SK-N-SH (cell line): Measurements from ENCODE around the gene ATP8A2. TPM values are rescaled to one million over a fixed set of nuclear protein-coding genes. Genes with fewer than 3 reads are reported as not detected.

Experiments used
- CTCF ChIA-PET: fragments of 300-600, 350-600 bp; formaldehyde crosslinking; extraction: SDS; loops from one replicate; lab custom pipeline; 2021; lab: Yijun Ruan, JAX
- POLR2A ChIA-PET: fragments of 350-600 bp; sonication (Branson Sonifier 250); formaldehyde crosslinking; extraction: SDS; loops from one replicate; lab custom pipeline; 2020; ENCODE audit warnings: antibody characterized with exemption, inconsistent platforms; lab: Yijun Ruan, JAX
- DNase-seq: peaks from one replicate; pipeline ENCODE4 v3.0.0; 2012
- H2AFZ ChIP-seq: fragments of 200-600 bp; sonication (generic); 2 replicates; pipeline ENCODE4 v1.8.1; 2016; ENCODE audit warnings: antibody characterized with exemption, mild to moderate bottlenecking, low read depth
- H3F3A ChIP-seq: fragments of 200-600 bp; sonication (generic); replicated peaks from 2 replicates; pipeline ENCODE3; 2016; ENCODE audit warnings: antibody characterized with exemption, mild to moderate bottlenecking; ENCODE audit not compliant: insufficient read depth
- H3K27ac ChIP-seq, 2 experiments: fragments of 200-500 bp in 1 of 2; fragments of 200-600 bp in 1 of 2; sonication (Bioruptor generic) in 1 of 2; sonication (generic), shearing (Covaris generic) in 1 of 2; 2 replicates each; pipeline versions ENCODE4 v1.5.1 to v1.6.1; 2014 to 2016; ENCODE audit warnings: low read depth in 2 of 2, inconsistent platforms in 1 of 2, low read length in 1 of 2, mild to moderate bottlenecking in 1 of 2, mixed read lengths in 1 of 2
- H3K27me3 ChIP-seq: fragments of 200-600 bp; sonication (generic), shearing (Covaris generic); 2 replicates; pipeline ENCODE4 v1.6.1; 2016; ENCODE audit warnings: mixed run types; ENCODE audit not compliant: insufficient read depth
- H3K36me3 ChIP-seq, 2 experiments: fragments of 200-500 bp in 1 of 2; fragments of 200-600 bp in 1 of 2; sonication (Bioruptor generic) in 1 of 2; sonication (generic) in 1 of 2; replicated peaks in 1 of 2; 2 replicates each; pipeline versions ENCODE3 to v1.5.1; 2014 to 2016; ENCODE audit warnings: low read length in 1 of 2, mild to moderate bottlenecking in 1 of 2; ENCODE audit not compliant: insufficient read depth in 2 of 2, control insufficient read depth in 1 of 2
- H3K4me1 ChIP-seq, 2 experiments: fragments of 200-500 bp in 1 of 2; fragments of 200-600 bp in 1 of 2; sonication (Bioruptor generic) in 1 of 2; sonication (generic), shearing (Covaris generic) in 1 of 2; 2 replicates each; pipeline versions ENCODE4 v1.5.1 to v1.6.1; 2014 to 2016; ENCODE audit warnings: low read depth in 1 of 2, low read length in 1 of 2, mixed run types in 1 of 2; ENCODE audit not compliant: insufficient read depth in 2 of 2, control insufficient read depth in 1 of 2
- H3K4me2 ChIP-seq: fragments of 200-600 bp; sonication (generic), shearing (Covaris generic); 2 replicates; pipeline ENCODE4 v1.6.1; 2017; ENCODE audit warnings: mixed run types
- H3K4me3 ChIP-seq, 2 experiments: fragments of 200-500 bp in 1 of 2; fragments of 200-600 bp in 1 of 2; sonication (Bioruptor generic) in 1 of 2; sonication (generic), shearing (Covaris generic) in 1 of 2; 2 replicates each; pipeline versions ENCODE4 v1.5.1 to v1.8.1; 2014 to 2016; ENCODE audit warnings: low read depth in 2 of 2, inconsistent platforms in 1 of 2, low read length in 1 of 2, mild to moderate bottlenecking in 1 of 2, mixed read lengths in 1 of 2, moderate library complexity in 1 of 2
- H3K79me2 ChIP-seq: fragments of 200-600 bp; sonication (generic); 2 replicates; pipeline ENCODE4 v1.8.1; 2017; ENCODE audit warnings: mild to moderate bottlenecking; ENCODE audit not compliant: insufficient read depth
- H3K9ac ChIP-seq: fragments of 200-600 bp; sonication (generic); 2 replicates; pipeline ENCODE4 v1.6.1; 2017; ENCODE audit warnings: mixed run types
- H3K9me2 ChIP-seq: fragments of 200-600 bp; sonication (generic); 2 replicates; pipeline ENCODE4 v1.6.1; 2017; ENCODE audit warnings: mixed run types
- H3K9me3 ChIP-seq: fragments of 200-600 bp; sonication (generic); 2 replicates; pipeline ENCODE4 v1.6.1; 2017; ENCODE audit warnings: mixed run types, mild to moderate bottlenecking, moderate library complexity
- H4K20me1 ChIP-seq: fragments of 200-600 bp; sonication (generic); 2 replicates; pipeline ENCODE4 v1.6.1; 2017; ENCODE audit warnings: mild to moderate bottlenecking, mixed run types; ENCODE audit not compliant: insufficient read depth
- ELF1 ChIP-seq: IDR thresholded peaks from 2 replicates; pipeline ENCODE4 v1.4.0; 2012
- EP300 ChIP-seq, 2 experiments: IDR thresholded peaks; 2 replicates each; pipeline versions ENCODE4 v1.4.0 to v1.6.1; 2012; ENCODE audit warnings: borderline replicate concordance in 1 of 2, low read depth in 1 of 2, low read length in 1 of 2
- EZH2phosphoT487 ChIP-seq: fragments of 200-600 bp; sonication (generic); IDR thresholded peaks from 2 replicates; pipeline ENCODE4 v1.6.1; 2017; ENCODE audit warnings: low read depth, mixed run types, mild to moderate bottlenecking, antibody characterized with exemption, moderate library complexity, borderline replicate concordance
- FOXJ3 ChIP-seq: sonication (generic); formaldehyde crosslinking; IDR thresholded peaks from 2 replicates; pipeline ENCODE4 v1.5.1; 2020; ENCODE audit warnings: mild to moderate bottlenecking, missing genetic modification reagents
- FOXM1 ChIP-seq: IDR thresholded peaks from 2 replicates; pipeline ENCODE4 v1.4.0; 2012; ENCODE audit warnings: low read depth, mild to moderate bottlenecking
- GATA2 ChIP-seq: sonication (generic); formaldehyde crosslinking; IDR thresholded peaks from 2 replicates; pipeline ENCODE4 v1.5.0; 2020; ENCODE audit warnings: mild to moderate bottlenecking, missing genetic modification reagents
- MEF2A ChIP-seq: IDR thresholded peaks from 2 replicates; pipeline ENCODE4 v1.4.0; 2012; ENCODE audit warnings: low read depth, borderline replicate concordance
- MXI1 ChIP-seq: IDR thresholded peaks from 2 replicates; pipeline ENCODE4 v1.6.1; 2012; ENCODE audit warnings: mild to moderate bottlenecking, low read depth, low read length, improper control_type of control experiment
- NFIC ChIP-seq: IDR thresholded peaks from 2 replicates; pipeline ENCODE4 v1.4.0; 2012; ENCODE audit warnings: borderline replicate concordance
- POLR2AphosphoS5 ChIP-seq: IDR thresholded peaks from 2 replicates; pipeline ENCODE4 v1.6.1; 2012; ENCODE audit warnings: low read depth, low read length
- RAD21 ChIP-seq: IDR thresholded peaks from 2 replicates; pipeline ENCODE4 v1.6.1; 2012; ENCODE audit warnings: mild to moderate bottlenecking, low read length
- RCOR1 ChIP-seq: fragments of 150-350 bp; IDR thresholded peaks from 2 replicates; pipeline ENCODE4 v1.6.1; 2017; ENCODE audit warnings: antibody characterized with exemption, low read length
- SMC3 ChIP-seq: IDR thresholded peaks from 2 replicates; pipeline ENCODE4 v1.6.1; 2012; ENCODE audit warnings: low read depth, low read length, improper control_type of control experiment
- TAF1 ChIP-seq: IDR thresholded peaks from 2 replicates; pipeline ENCODE4 v1.6.1; 2012; ENCODE audit warnings: low read depth, mild to moderate bottlenecking, low read length, moderate library complexity, borderline replicate concordance
- TCF12 ChIP-seq: IDR thresholded peaks from 2 replicates; pipeline ENCODE4 v1.4.0; 2012
- TEAD4 ChIP-seq: IDR thresholded peaks from 2 replicates; pipeline ENCODE4 v1.4.0; 2012; ENCODE audit warnings: mild to moderate bottlenecking, borderline replicate concordance; ENCODE audit not compliant: insufficient read depth
- WGBS: methylation state at CpG from one replicate; pipeline ENCODE4 v1.1.6; 2017; ENCODE audit warnings: low lambda C conversion rate; 5-methylcytosine and 5-hydroxymethylcytosine counted together
- polyA plus RNA-seq, 3 experiments: library from polyadenylated mRNA; depleted of rRNA; stranded (reverse); fragments of >200 nt; gene quantifications; 2 replicates each; pipeline ENCODE4 v1.2.3, GENCODE V29; 2012
- TF ChIP-seq, protein P1 (sequence below): fragments of 200-600 bp; sonication (generic); IDR thresholded peaks from 2 replicates; pipeline ENCODE4 v1.6.1; 2017; ENCODE audit warnings: antibody characterized with exemption, mild to moderate bottlenecking, moderate library complexity
- TF ChIP-seq, protein P2 (sequence below): IDR thresholded peaks from 2 replicates; pipeline ENCODE4 v1.4.0; 2012; ENCODE audit warnings: low read depth, borderline replicate concordance
- TF ChIP-seq, protein P3 (sequence below): IDR thresholded peaks from 2 replicates; pipeline ENCODE4; 2012

The ATP8A2 gene
- polyA plus RNA-seq, 1 of the 3 experiments (the other 2 are of a cell fraction), result 0.02 TPM

DNA sequence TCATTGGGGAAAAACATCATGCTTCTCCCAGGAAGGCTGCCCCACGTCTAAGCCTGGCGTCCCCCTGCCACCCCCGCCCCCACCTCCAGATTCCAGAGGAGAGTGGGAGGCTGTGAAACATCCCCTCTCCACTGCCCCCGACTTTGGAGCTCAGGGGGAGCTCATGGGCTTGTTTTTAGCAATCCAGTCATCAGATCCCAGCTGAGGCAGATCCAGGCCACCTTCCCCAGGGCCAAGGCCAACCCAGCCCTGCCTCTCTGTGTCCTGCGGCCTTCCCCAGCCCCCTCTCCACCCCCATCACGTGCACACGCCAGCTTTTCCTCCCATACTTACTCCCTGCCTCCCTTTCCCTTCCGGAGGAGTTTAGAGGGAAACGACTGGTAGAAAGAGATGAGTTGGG lies 641.2 kb downstream of the ATP8A2 start:
- Histone ChIP-seq H3K4me3 (no peak overlapping the region), H3K9me3 (no peaks in the 10 kb centered on the region), H4K20me1 (no peaks in the 10 kb centered on the region), H3K9me2 (no peaks in the 10 kb centered on the region), H3K27me3 (no peaks in the 10 kb centered on the region), H3K36me3 (no peaks in the 10 kb centered on the region), H3K79me2 (no peaks in the 10 kb centered on the region), H3K27ac (no peak overlapping the region), H3K4me1 (no peaks in the 10 kb centered on the region; a peak in 1 of 4 replicates), H3K4me2 (no peak overlapping the region), H3F3A (no peaks in the 10 kb centered on the region), H2AFZ (no peak overlapping the region), H3K9ac (no peak overlapping the region)
- WGBS, result 47% methylated on average over 9 of the region's 9 CpGs
- TF ChIP-seq ELF1, result no peak
- no peak for TF ChIP-seq MEF2A
- no peak for TF ChIP-seq EP300 (IDR thresholded peaks at IDR 0.05; ENCODE audit: borderline replicate concordance in 1 of 2, low read depth in 1 of 2, low read length in 1 of 2)
- no peak for TF ChIP-seq NFIC
- TF ChIP-seq GATA2 (CRISPR knock-in tag), result no peak
- TF ChIP-seq, protein P1, sequence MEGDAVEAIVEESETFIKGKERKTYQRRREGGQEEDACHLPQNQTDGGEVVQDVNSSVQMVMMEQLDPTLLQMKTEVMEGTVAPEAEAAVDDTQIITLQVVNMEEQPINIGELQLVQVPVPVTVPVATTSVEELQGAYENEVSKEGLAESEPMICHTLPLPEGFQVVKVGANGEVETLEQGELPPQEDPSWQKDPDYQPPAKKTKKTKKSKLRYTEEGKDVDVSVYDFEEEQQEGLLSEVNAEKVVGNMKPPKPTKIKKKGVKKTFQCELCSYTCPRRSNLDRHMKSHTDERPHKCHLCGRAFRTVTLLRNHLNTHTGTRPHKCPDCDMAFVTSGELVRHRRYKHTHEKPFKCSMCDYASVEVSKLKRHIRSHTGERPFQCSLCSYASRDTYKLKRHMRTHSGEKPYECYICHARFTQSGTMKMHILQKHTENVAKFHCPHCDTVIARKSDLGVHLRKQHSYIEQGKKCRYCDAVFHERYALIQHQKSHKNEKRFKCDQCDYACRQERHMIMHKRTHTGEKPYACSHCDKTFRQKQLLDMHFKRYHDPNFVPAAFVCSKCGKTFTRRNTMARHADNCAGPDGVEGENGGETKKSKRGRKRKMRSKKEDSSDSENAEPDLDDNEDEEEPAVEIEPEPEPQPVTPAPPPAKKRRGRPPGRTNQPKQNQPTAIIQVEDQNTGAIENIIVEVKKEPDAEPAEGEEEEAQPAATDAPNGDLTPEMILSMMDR, result no peak
- TF ChIP-seq, protein P2, sequence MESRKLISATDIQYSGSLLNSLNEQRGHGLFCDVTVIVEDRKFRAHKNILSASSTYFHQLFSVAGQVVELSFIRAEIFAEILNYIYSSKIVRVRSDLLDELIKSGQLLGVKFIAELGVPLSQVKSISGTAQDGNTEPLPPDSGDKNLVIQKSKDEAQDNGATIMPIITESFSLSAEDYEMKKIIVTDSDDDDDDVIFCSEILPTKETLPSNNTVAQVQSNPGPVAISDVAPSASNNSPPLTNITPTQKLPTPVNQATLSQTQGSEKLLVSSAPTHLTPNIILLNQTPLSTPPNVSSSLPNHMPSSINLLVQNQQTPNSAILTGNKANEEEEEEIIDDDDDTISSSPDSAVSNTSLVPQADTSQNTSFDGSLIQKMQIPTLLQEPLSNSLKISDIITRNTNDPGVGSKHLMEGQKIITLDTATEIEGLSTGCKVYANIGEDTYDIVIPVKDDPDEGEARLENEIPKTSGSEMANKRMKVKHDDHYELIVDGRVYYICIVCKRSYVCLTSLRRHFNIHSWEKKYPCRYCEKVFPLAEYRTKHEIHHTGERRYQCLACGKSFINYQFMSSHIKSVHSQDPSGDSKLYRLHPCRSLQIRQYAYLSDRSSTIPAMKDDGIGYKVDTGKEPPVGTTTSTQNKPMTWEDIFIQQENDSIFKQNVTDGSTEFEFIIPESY, result no peak
- TF ChIP-seq TEAD4, result no peak
- TF ChIP-seq, protein P3, sequence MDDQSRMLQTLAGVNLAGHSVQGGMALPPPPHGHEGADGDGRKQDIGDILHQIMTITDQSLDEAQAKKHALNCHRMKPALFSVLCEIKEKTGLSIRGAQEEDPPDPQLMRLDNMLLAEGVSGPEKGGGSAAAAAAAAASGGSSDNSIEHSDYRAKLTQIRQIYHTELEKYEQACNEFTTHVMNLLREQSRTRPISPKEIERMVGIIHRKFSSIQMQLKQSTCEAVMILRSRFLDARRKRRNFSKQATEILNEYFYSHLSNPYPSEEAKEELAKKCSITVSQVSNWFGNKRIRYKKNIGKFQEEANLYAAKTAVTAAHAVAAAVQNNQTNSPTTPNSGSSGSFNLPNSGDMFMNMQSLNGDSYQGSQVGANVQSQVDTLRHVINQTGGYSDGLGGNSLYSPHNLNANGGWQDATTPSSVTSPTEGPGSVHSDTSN, result no peak
- CTCF ChIA-PET, result interaction anchor here (1.0 kb wide), 1 partner anchor 13 kb away, joined by 3 read pairs; no protein-coding TSS in a partner anchor
- no peak for DNase-seq
- POLR2A ChIA-PET, result no interaction called here

DNA sequence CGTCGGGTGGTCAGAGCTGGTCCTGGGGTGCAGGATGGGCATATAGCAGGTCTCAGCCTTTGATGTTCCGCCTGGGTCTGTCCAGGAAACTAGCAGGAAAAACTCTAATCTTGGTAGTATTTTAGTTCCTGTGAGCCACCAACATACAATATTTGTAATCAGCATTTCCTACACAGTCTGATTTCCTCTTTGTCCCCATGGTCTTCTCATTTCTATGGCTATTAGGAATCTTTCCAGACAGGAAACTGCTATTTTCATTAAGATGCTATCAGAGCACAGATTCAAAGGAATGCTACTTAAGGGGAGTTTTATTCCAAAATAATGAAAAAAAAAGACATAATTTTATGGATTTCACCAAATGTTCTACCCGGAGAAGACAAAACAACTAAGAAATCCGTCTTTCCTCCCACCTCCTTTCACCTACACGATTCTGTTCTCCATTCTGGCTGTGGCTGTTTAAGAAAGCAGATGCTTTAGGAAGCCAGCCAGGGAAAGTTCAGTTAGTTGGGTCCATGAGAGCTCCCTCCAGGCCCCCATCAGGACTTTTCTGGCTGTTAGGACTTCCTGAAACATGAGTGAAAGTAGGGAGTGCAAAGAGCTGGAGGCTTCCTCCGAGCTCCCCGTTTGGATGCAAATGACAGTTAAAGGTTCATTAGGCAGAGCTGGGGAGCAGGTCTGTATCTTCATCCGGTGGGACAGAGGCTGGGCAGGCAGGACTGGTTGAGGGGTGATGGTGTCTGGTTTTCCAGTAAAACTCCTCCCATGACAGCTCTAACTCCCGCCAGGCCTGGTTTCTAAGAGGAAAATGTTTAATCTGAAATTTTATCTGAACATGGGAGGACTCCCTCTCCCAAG lies 643.7 kb downstream of the ATP8A2 start:
- Histone ChIP-seq H2AFZ (no peak overlapping the region), H3K4me1 (no peaks in the 10 kb centered on the region; a peak in 1 of 4 replicates), H3K36me3 (no peaks in the 10 kb centered on the region), H3K9ac (no peak overlapping the region), H3K9me3 (no peaks in the 10 kb centered on the region), H4K20me1 (no peaks in the 10 kb centered on the region), H3F3A (no peaks in the 10 kb centered on the region), H3K27me3 (no peaks in the 10 kb centered on the region), H3K79me2 (no peaks in the 10 kb centered on the region), H3K4me3 (no peak overlapping the region), H3K4me2 (no peak overlapping the region), H3K27ac (no peak overlapping the region), H3K9me2 (no peaks in the 10 kb centered on the region)
- 23% methylated on average over 10 of the region's 10 CpGs for WGBS
- ChIA-PET CTCF (no interaction called here), POLR2A (no interaction called here)
- no peak for TF ChIP-seq TCF12
- no peak for TF ChIP-seq POLR2AphosphoS5
- TF ChIP-seq RAD21, result no peak
- TF ChIP-seq TAF1, result no peak
- TF ChIP-seq FOXM1, result no peak
- no peak for TF ChIP-seq SMC3
- no peak for TF ChIP-seq EZH2phosphoT487
- TF ChIP-seq, protein P2, result no peak
- TF ChIP-seq FOXJ3, result no peak
- no peak for TF ChIP-seq MXI1
- TF ChIP-seq RCOR1, result no peak
- DNase-seq, result no peak
